Measurements from ENCODE around the gene PCED1B. TPM values are rescaled to one million over a fixed set of nuclear protein-coding genes. Genes with fewer than 3 reads are reported as not detected.

Gene PCED1B
- polyA plus RNA-seq, 1 donor (not counting 4 experiments of a cell fraction or from before 2014, with no cell fraction given) = 3.2 TPM

GRCh38 chr12:47123730-47124129 lies 44.3 kb downstream of the PCED1B start:
- FAIRE-seq = no peak
- no peak for DNase-seq (ENCODE audit: low read depth, low spot score)

GRCh38 chr12:47124451-47124850 lies 45.0 kb downstream of the PCED1B start:
- no peak for DNase-seq (ENCODE audit: low read depth, low spot score)
- Histone ChIP-seq H2AFZ (ENCODE audit: control insufficient read depth, low read length) (no peak overlapping the region), H3K36me3 (ENCODE audit: control insufficient read depth in 2 of 2, extremely low read depth in 1 of 2, insufficient read depth in 2 of 2, low read length in 2 of 2) (peaks cover 0 to under 1% of the 10 kb centered on the region in 2 experiments), H3K4me3 (ENCODE audit: control insufficient read depth in 2 of 3, extremely low read depth in 1 of 3, insufficient read depth in 2 of 3, low read depth in 1 of 3, low read length in 3 of 3) (no peak overlapping the region), H4K20me1 (ENCODE audit: control insufficient read depth, extremely low read depth, insufficient read depth, low read length) (no peaks in the 10 kb centered on the region), H3K79me2 (ENCODE audit: control insufficient read depth, insufficient read depth, low read length) (no peaks in the 10 kb centered on the region), H3K9me1 (ENCODE audit: control insufficient read depth, extremely low read depth, insufficient read depth, low read length) (no peaks in the 10 kb centered on the region), H3K27me3 (ENCODE audit: control insufficient read depth, extremely low read depth, insufficient read depth, low read length) (no peaks in the 10 kb centered on the region), H3K4me2 (ENCODE audit: control insufficient read depth, extremely low read depth, insufficient read depth, low read depth, low read length) (no peak overlapping the region), H3K9me3 (ENCODE audit: control insufficient read depth, low read depth, low read length) (no peaks in the 10 kb centered on the region), H3K4me1 (ENCODE audit: control insufficient read depth, extremely low read depth, insufficient read depth, low read length) (peaks cover 13% of the 10 kb centered on the region), H3K9ac (ENCODE audit: control insufficient read depth, extremely low read depth, insufficient read depth, low read length) (no peak overlapping the region), H3K27ac (ENCODE audit: control insufficient read depth, insufficient read depth, low read length) (no peak overlapping the region)
- FAIRE-seq = no peak
- dilution Hi-C loops (cut with MboI; ENCODE audit: extremely low pct_ligation_motif_present, low sequenced_read_pairs) = no loop called here
- TF ChIP-seq EZH2 (IDR thresholded peaks at IDR 0.05; ENCODE audit: low read length) (no peak), CTCF (optimal IDR thresholded peaks at IDR 0.05 in 1 of 3, IDR thresholded peaks at IDR 0.05 in 1 of 3, conservative IDR thresholded peaks at IDR 0.05 in 1 of 3; ENCODE audit: extremely low read depth in 1 of 3, insufficient read depth in 2 of 3, low read length in 3 of 3) (no peak)

More at GRCh38 chr12:47123730-47124129, 44.3 kb downstream of the PCED1B start:
- Histone ChIP-seq H2AFZ (ENCODE audit: control insufficient read depth, low read length) (no peak overlapping the region), H3K9me1 (ENCODE audit: control insufficient read depth, extremely low read depth, insufficient read depth, low read length) (no peaks in the 10 kb centered on the region), H3K9ac (ENCODE audit: control insufficient read depth, extremely low read depth, insufficient read depth, low read length) (no peak overlapping the region), H3K36me3 (ENCODE audit: control insufficient read depth in 2 of 2, extremely low read depth in 1 of 2, insufficient read depth in 2 of 2, low read length in 2 of 2) (no peaks in the 10 kb centered on the region), H3K4me2 (ENCODE audit: control insufficient read depth, extremely low read depth, insufficient read depth, low read depth, low read length) (no peak overlapping the region), H3K27me3 (ENCODE audit: control insufficient read depth, extremely low read depth, insufficient read depth, low read length) (no peaks in the 10 kb centered on the region), H4K20me1 (ENCODE audit: control insufficient read depth, extremely low read depth, insufficient read depth, low read length) (no peaks in the 10 kb centered on the region), H3K9me3 (ENCODE audit: control insufficient read depth, low read depth, low read length) (no peaks in the 10 kb centered on the region), H3K4me3 (ENCODE audit: control insufficient read depth in 2 of 3, extremely low read depth in 1 of 3, insufficient read depth in 2 of 3, low read depth in 1 of 3, low read length in 3 of 3) (no peak overlapping the region), H3K4me1 (ENCODE audit: control insufficient read depth, extremely low read depth, insufficient read depth, low read length) (peaks cover 13% of the 10 kb centered on the region), H3K27ac (ENCODE audit: control insufficient read depth, insufficient read depth, low read length) (no peak overlapping the region), H3K79me2 (ENCODE audit: control insufficient read depth, insufficient read depth, low read length) (no peaks in the 10 kb centered on the region)
- dilution Hi-C loops (cut with MboI; ENCODE audit: extremely low pct_ligation_motif_present, low sequenced_read_pairs) = no loop called here
- no peak for TF ChIP-seq CTCF (optimal IDR thresholded peaks at IDR 0.05 in 1 of 3, IDR thresholded peaks at IDR 0.05 in 1 of 3, conservative IDR thresholded peaks at IDR 0.05 in 1 of 3; ENCODE audit: extremely low read depth in 1 of 3, insufficient read depth in 2 of 3, low read length in 3 of 3)
- TF ChIP-seq EZH2 (IDR thresholded peaks at IDR 0.05; ENCODE audit: low read length) = no peak

All from keratinocyte (primary cell).